HepG2 (cell line): Measurements from ENCODE around the gene RHD. TPM values are rescaled to one million over a fixed set of nuclear protein-coding genes. Genes with fewer than 3 reads are reported as not detected.

ENCODE experiments used
- CENPX ChIP-seq: sonication (generic); formaldehyde crosslinking; IDR thresholded peaks from 2 replicates; pipeline ENCODE4 v1.9.0; 2021; ENCODE audit warnings: mild to moderate bottlenecking, missing genetic modification reagents, moderate library complexity
- CHD2 ChIP-seq: IDR thresholded peaks from 2 replicates; pipeline ENCODE4 v1.6.1; 2011; ENCODE audit warnings: low read depth, low read length, improper control_type of control experiment
- GZF1 ChIP-seq: sonication (generic); formaldehyde crosslinking; IDR thresholded peaks from 2 replicates; pipeline ENCODE4 v1.5.1; 2020; ENCODE audit warnings: mild to moderate bottlenecking, missing genetic modification reagents
- IKZF4 ChIP-seq: sonication (generic); formaldehyde crosslinking; IDR thresholded peaks from 2 replicates; pipeline ENCODE4 v1.5.1; 2020; ENCODE audit warnings: borderline replicate concordance, mild to moderate bottlenecking, low read depth, missing genetic modification reagents; ENCODE audit errors: not compliant biosample characterization
- IRX3 ChIP-seq: sonication (generic); formaldehyde crosslinking; IDR thresholded peaks from 2 replicates; pipeline ENCODE4 v1.8.1; 2023; ENCODE audit warnings: mild to moderate bottlenecking, low read depth, missing genetic modification reagents, borderline replicate concordance
- KLF11 ChIP-seq: IDR thresholded peaks from 2 replicates; pipeline ENCODE4 v1.6.1; 2016; ENCODE audit warnings: missing compliant biosample characterization
- KLF13 ChIP-seq: sonication (generic); formaldehyde crosslinking; IDR thresholded peaks from 2 replicates; pipeline ENCODE4 v1.4.0; 2020; ENCODE audit warnings: mild to moderate bottlenecking, missing genetic modification reagents
- SNAI1 ChIP-seq: sonication (generic); formaldehyde crosslinking; IDR thresholded peaks from 2 replicates; pipeline ENCODE4 v1.5.0; 2020; ENCODE audit warnings: mild to moderate bottlenecking, missing genetic modification reagents, borderline replicate concordance
- ZNF260 ChIP-seq: sonication (generic); formaldehyde crosslinking; IDR thresholded peaks from 2 replicates; pipeline ENCODE4 v1.4.0; 2020; ENCODE audit warnings: missing genetic modification reagents, low read depth, mild to moderate bottlenecking, borderline replicate concordance
- ZNF33A ChIP-seq: sonication (generic); formaldehyde crosslinking; IDR thresholded peaks from 2 replicates; pipeline ENCODE4 v1.5.1; 2020; ENCODE audit warnings: missing genetic modification reagents, mild to moderate bottlenecking, moderate library complexity, borderline replicate concordance
- ZNF468 ChIP-seq: sonication (generic); formaldehyde crosslinking; IDR thresholded peaks from 2 replicates; pipeline ENCODE4 v1.8.0; 2022; ENCODE audit warnings: mild to moderate bottlenecking, moderate library complexity, missing genetic modification reagents
- ZNF543 ChIP-seq: sonication (generic); formaldehyde crosslinking; IDR thresholded peaks from 2 replicates; pipeline ENCODE4 v1.4.0; 2020; ENCODE audit warnings: mild to moderate bottlenecking, missing genetic modification reagents
- ZNF546 ChIP-seq: sonication (generic); formaldehyde crosslinking; conservative IDR thresholded peaks from 2 replicates; pipeline ENCODE4 v1.8.1; 2023; ENCODE audit warnings: mild to moderate bottlenecking, missing genetic modification reagents
- polyA plus RNA-seq, 8 experiments: library from polyadenylated mRNA; depleted of rRNA in 3 of 8; stranded (reverse) in 7 of 8; unstranded in 1 of 8; fragments of >200 nt; fragmentation: Illumina TruSeq in 4 of 8; extraction: Trizol in 4 of 8; gene quantifications; 2 replicates each; pipeline versions ENCODE4 v1.2.1 to v1.2.3, GENCODE V29; 2011 to 2016; ENCODE audit warnings: low read depth in 4 of 8, missing spikeins in 1 of 8, mixed read lengths in 1 of 8; ENCODE audit not compliant: insufficient read depth in 1 of 8
- total RNA-seq, 5 experiments: library from RNA; depleted of rRNA; stranded (reverse); fragments of >200 nt; fragmentation: Illumina TruSeq; extraction: Trizol; gene quantifications; 2 replicates each; pipeline ENCODE4 v1.2.3, GENCODE V29; 2016; ENCODE audit warnings: low read depth in 1 of 5
- TF ChIP-seq, protein P1 (sequence below): sonication (generic); formaldehyde crosslinking; IDR thresholded peaks from 2 replicates; pipeline ENCODE4 v1.4.0; 2020; ENCODE audit warnings: missing genetic modification reagents, borderline replicate concordance
- TF ChIP-seq, protein P2 (sequence below): sonication (generic); formaldehyde crosslinking; IDR thresholded peaks from 2 replicates; pipeline ENCODE4 v1.5.1; 2020; ENCODE audit warnings: mild to moderate bottlenecking, missing genetic modification reagents, moderate library complexity
- TF ChIP-seq, protein P3 (sequence below): sonication (generic); formaldehyde crosslinking; conservative IDR thresholded peaks from 2 replicates; pipeline ENCODE4 v1.4.0; 2020; ENCODE audit warnings: missing genetic modification reagents
- TF ChIP-seq, protein P4 (sequence below): sonication (generic); formaldehyde crosslinking; IDR thresholded peaks from 2 replicates; pipeline ENCODE4 v1.5.1; 2020; ENCODE audit warnings: missing genetic modification reagents, mild to moderate bottlenecking, borderline replicate concordance

Gene RHD
- total and polyA plus RNA-seq, 2 of the 13 experiments (the other 11 are each of a cell fraction or from before 2014, with no cell fraction given) = not detected

DNA sequence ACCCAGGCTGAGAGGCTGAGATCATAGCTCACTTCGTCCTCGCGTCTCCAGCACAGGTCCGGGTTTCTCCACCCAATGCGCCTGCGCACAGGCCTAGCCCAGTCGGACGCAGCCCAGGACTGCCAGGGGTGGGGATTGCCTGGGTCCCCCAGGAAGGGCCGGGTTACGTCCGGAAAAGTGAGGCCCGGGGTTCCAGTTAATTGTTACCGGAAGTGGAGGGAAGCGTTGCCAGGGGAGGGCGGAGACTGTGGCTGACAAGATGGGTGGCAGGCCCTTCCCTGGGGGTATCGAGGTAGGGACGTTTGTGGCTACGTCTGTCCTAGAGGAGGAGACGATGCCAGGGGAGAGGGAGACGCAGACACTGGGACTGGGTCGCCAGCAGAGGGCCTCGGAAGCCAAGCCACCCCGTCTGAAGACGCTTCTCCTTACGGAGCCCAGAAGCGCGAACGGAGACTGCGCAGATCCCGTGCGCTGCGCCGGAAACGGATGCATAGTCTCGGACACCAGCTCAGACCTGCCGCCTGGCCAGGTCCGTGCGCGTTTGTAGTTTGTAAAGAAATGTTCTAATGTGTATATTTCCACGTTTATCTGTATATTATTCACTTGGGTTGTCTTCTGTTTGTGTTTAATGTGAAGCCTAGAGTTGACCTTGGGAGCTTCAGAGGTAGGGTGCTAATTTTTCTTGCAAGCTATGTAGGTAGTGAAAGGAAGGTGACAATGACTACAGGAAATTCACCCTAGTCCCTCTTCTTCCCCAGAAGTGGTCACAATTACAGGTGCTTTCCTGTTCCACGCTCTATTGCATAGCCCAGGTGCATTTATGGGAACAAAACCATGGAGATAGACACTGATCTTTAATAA is 32.4 kb upstream of the RHD start (continued):
- TF ChIP-seq, protein P1, sequence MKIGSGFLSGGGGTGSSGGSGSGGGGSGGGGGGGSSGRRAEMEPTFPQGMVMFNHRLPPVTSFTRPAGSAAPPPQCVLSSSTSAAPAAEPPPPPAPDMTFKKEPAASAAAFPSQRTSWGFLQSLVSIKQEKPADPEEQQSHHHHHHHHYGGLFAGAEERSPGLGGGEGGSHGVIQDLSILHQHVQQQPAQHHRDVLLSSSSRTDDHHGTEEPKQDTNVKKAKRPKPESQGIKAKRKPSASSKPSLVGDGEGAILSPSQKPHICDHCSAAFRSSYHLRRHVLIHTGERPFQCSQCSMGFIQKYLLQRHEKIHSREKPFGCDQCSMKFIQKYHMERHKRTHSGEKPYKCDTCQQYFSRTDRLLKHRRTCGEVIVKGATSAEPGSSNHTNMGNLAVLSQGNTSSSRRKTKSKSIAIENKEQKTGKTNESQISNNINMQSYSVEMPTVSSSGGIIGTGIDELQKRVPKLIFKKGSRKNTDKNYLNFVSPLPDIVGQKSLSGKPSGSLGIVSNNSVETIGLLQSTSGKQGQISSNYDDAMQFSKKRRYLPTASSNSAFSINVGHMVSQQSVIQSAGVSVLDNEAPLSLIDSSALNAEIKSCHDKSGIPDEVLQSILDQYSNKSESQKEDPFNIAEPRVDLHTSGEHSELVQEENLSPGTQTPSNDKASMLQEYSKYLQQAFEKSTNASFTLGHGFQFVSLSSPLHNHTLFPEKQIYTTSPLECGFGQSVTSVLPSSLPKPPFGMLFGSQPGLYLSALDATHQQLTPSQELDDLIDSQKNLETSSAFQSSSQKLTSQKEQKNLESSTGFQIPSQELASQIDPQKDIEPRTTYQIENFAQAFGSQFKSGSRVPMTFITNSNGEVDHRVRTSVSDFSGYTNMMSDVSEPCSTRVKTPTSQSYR (CRISPR knock-in tag) = peak; percentile 11; the same call in 1 of the 2 replicates
- no peak for TF ChIP-seq IRX3 (CRISPR knock-in tag)
- no peak for TF ChIP-seq KLF11 (CRISPR knock-in tag)
- no peak for TF ChIP-seq CENPX (CRISPR knock-in tag)
- TF ChIP-seq, protein P2, sequence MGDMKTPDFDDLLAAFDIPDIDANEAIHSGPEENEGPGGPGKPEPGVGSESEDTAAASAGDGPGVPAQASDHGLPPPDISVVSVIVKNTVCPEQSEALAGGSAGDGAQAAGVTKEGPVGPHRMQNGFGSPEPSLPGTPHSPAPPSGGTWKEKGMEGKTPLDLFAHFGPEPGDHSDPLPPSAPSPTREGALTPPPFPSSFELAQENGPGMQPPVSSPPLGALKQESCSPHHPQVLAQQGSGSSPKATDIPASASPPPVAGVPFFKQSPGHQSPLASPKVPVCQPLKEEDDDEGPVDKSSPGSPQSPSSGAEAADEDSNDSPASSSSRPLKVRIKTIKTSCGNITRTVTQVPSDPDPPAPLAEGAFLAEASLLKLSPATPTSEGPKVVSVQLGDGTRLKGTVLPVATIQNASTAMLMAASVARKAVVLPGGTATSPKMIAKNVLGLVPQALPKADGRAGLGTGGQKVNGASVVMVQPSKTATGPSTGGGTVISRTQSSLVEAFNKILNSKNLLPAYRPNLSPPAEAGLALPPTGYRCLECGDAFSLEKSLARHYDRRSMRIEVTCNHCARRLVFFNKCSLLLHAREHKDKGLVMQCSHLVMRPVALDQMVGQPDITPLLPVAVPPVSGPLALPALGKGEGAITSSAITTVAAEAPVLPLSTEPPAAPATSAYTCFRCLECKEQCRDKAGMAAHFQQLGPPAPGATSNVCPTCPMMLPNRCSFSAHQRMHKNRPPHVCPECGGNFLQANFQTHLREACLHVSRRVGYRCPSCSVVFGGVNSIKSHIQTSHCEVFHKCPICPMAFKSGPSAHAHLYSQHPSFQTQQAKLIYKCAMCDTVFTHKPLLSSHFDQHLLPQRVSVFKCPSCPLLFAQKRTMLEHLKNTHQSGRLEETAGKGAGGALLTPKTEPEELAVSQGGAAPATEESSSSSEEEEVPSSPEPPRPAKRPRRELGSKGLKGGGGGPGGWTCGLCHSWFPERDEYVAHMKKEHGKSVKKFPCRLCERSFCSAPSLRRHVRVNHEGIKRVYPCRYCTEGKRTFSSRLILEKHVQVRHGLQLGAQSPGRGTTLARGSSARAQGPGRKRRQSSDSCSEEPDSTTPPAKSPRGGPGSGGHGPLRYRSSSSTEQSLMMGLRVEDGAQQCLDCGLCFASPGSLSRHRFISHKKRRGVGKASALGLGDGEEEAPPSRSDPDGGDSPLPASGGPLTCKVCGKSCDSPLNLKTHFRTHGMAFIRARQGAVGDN = peak; percentile 94
- no peak for TF ChIP-seq ZNF260
- TF ChIP-seq, protein P3, sequence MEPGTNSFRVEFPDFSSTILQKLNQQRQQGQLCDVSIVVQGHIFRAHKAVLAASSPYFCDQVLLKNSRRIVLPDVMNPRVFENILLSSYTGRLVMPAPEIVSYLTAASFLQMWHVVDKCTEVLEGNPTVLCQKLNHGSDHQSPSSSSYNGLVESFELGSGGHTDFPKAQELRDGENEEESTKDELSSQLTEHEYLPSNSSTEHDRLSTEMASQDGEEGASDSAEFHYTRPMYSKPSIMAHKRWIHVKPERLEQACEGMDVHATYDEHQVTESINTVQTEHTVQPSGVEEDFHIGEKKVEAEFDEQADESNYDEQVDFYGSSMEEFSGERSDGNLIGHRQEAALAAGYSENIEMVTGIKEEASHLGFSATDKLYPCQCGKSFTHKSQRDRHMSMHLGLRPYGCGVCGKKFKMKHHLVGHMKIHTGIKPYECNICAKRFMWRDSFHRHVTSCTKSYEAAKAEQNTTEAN = no peak
- TF ChIP-seq ZNF546 (CRISPR knock-in tag) = no peak
- TF ChIP-seq ZNF543 (CRISPR knock-in tag) = peak; percentile 54; the same call in 1 of the 2 replicates
- TF ChIP-seq SNAI1 (CRISPR knock-in tag) = no peak
- no peak for TF ChIP-seq GZF1 (CRISPR knock-in tag)
- TF ChIP-seq ZNF468 (CRISPR knock-in tag) = no peak
- no peak for TF ChIP-seq KLF13 (CRISPR knock-in tag)
- TF ChIP-seq CHD2 = no peak
- TF ChIP-seq IKZF4 = no peak
- TF ChIP-seq ZNF33A (CRISPR knock-in tag) = no peak
- TF ChIP-seq, protein P4, sequence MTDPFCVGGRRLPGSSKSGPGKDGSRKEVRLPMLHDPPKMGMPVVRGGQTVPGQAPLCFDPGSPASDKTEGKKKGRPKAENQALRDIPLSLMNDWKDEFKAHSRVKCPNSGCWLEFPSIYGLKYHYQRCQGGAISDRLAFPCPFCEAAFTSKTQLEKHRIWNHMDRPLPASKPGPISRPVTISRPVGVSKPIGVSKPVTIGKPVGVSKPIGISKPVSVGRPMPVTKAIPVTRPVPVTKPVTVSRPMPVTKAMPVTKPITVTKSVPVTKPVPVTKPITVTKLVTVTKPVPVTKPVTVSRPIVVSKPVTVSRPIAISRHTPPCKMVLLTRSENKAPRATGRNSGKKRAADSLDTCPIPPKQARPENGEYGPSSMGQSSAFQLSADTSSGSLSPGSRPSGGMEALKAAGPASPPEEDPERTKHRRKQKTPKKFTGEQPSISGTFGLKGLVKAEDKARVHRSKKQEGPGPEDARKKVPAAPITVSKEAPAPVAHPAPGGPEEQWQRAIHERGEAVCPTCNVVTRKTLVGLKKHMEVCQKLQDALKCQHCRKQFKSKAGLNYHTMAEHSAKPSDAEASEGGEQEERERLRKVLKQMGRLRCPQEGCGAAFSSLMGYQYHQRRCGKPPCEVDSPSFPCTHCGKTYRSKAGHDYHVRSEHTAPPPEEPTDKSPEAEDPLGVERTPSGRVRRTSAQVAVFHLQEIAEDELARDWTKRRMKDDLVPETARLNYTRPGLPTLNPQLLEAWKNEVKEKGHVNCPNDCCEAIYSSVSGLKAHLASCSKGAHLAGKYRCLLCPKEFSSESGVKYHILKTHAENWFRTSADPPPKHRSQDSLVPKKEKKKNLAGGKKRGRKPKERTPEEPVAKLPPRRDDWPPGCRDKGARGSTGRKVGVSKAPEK (CRISPR knock-in tag) = no peak
